PC-9 (cell line): Measurements from ENCODE around the gene PSME4.

Source experiments
- EZH2 ChIP-seq: fragments of 200-600 bp; sonication (generic); IDR thresholded peaks from 2 replicates; pipeline ENCODE4 v1.8.0; 2017; ENCODE audit warnings: antibody characterized with exemption, low read depth
- TF ChIP-seq, protein P1 (sequence below): fragments of 200-600 bp; sonication (generic); conservative IDR thresholded peaks from 2 replicates; pipeline ENCODE4 v1.6.1; 2017; ENCODE audit warnings: mixed run types, antibody characterized with exemption, mild to moderate bottlenecking, moderate library complexity

DNA sequence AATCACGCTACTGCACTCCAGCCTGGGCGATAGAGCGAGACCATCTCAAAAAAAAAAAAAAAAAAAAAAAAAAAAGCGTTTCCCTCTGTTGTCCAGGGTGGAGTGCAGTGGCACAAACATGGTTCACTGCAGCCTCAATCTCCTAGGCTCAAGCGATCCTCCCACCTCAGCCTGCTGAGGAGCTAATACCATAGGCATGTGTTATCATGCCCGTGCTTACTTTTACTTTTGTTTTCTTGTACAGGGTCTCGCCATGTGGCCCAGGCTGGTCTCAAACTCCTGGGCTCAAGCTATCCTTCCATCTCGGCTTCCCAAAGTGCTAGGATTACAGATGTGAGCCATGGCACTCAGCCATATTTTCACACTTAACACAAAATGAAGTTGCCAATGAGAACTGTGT is 37.5 kb downstream of the PSME4 start:
- TF ChIP-seq EZH2 = no peak
- TF ChIP-seq, protein P1, sequence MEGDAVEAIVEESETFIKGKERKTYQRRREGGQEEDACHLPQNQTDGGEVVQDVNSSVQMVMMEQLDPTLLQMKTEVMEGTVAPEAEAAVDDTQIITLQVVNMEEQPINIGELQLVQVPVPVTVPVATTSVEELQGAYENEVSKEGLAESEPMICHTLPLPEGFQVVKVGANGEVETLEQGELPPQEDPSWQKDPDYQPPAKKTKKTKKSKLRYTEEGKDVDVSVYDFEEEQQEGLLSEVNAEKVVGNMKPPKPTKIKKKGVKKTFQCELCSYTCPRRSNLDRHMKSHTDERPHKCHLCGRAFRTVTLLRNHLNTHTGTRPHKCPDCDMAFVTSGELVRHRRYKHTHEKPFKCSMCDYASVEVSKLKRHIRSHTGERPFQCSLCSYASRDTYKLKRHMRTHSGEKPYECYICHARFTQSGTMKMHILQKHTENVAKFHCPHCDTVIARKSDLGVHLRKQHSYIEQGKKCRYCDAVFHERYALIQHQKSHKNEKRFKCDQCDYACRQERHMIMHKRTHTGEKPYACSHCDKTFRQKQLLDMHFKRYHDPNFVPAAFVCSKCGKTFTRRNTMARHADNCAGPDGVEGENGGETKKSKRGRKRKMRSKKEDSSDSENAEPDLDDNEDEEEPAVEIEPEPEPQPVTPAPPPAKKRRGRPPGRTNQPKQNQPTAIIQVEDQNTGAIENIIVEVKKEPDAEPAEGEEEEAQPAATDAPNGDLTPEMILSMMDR = no peak
